MM.1S (cell line): ENCODE results near the gene ADIPOR2.
"Not testable (repeated sequence)": the region's sequence is repeated elsewhere in the genome, so short reads cannot be mapped to it uniquely, and the experiment has no call there.

Experiments
- EZH2 ChIP-seq: fragments of 300-600 bp; sonication (generic); optimal IDR thresholded peaks from 2 replicates; pipeline ENCODE3; 2017; ENCODE audit warnings: low read depth, mild to moderate bottlenecking, antibody characterized with exemption, low read length, mixed read lengths
- TF ChIP-seq, protein P1 (sequence below): fragments of 300-600 bp; sonication (generic); IDR thresholded peaks from 2 replicates; pipeline ENCODE4 v1.5.1; 2016; ENCODE audit warnings: antibody characterized with exemption, low read length, mixed read lengths

DNA sequence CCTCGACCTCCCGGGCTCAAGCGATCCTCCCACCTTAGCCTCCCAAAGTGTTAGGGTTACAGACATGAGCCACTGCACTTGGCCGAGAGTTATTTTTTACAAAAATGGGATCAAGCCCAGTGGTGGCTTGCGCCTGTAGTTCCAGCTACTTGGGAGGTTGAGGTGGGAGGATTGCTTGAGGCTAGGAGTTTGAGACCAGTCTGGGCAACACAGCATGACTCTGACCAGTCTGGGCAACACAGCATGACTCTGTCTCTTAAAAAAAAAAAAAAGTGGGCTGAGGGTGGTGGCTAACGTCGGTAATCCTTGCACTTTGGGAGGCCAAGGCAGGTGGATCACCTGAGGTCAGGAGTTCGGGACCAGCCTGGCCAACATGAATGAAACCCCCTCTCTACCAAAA, 4.2 kb downstream of the ADIPOR2 start:
- TF ChIP-seq, protein P1, sequence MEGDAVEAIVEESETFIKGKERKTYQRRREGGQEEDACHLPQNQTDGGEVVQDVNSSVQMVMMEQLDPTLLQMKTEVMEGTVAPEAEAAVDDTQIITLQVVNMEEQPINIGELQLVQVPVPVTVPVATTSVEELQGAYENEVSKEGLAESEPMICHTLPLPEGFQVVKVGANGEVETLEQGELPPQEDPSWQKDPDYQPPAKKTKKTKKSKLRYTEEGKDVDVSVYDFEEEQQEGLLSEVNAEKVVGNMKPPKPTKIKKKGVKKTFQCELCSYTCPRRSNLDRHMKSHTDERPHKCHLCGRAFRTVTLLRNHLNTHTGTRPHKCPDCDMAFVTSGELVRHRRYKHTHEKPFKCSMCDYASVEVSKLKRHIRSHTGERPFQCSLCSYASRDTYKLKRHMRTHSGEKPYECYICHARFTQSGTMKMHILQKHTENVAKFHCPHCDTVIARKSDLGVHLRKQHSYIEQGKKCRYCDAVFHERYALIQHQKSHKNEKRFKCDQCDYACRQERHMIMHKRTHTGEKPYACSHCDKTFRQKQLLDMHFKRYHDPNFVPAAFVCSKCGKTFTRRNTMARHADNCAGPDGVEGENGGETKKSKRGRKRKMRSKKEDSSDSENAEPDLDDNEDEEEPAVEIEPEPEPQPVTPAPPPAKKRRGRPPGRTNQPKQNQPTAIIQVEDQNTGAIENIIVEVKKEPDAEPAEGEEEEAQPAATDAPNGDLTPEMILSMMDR = not testable (repeated sequence)
- TF ChIP-seq EZH2 = not testable (repeated sequence)
